Bone marrow (tissue), 2 donors: ENCODE measurements around the gene ISYNA1.
A peak's percentile ranks its signal among the peaks of the same experiment; 100 is the strongest.

ENCODE experiments used
- DNase-seq, 2 donors: peaks; one replicate each; lab custom pipeline; 2025; lab: John Stamatoyannopoulos, UW

The ISYNA1 gene

GRCh38 chr19:18431351-18432197 lies 6.4 kb downstream of the ISYNA1 start:
- no peak for DNase-seq

GRCh38 chr19:18430417-18431144 lies 7.4 kb downstream of the ISYNA1 start:
- no peak for DNase-seq

- no peak for DNase-seq
Measured at GRCh38 chr19:18429717-18430416, 8.1 kb downstream of the ISYNA1 start.

- DNase-seq, result peak; percentile 47 to 67
Measured at GRCh38 chr19:18428787-18429674, 8.9 kb downstream of the ISYNA1 start.

- DNase-seq, result no peak
Measured at GRCh38 chr19:18428173-18428786, 9.7 kb downstream of the ISYNA1 start.

GRCh38 chr19:18427743-18428113 lies 10.2 kb downstream of the ISYNA1 start:
- DNase-seq, result no peak

GRCh38 chr19:18427080-18427742 lies 10.7 kb downstream of the ISYNA1 start:
- no peak for DNase-seq

- DNase-seq, result no peak
Measured at GRCh38 chr19:18426416-18426767, 11.5 kb downstream of the ISYNA1 start.

- DNase-seq, result no peak
Measured at GRCh38 chr19:18425515-18426415, 12.2 kb downstream of the ISYNA1 start.

GRCh38 chr19:18424890-18425514 lies 12.9 kb downstream of the ISYNA1 start:
- no peak for DNase-seq

GRCh38 chr19:18424122-18424889 lies 13.6 kb downstream of the ISYNA1 start:
- DNase-seq, result no peak

- DNase-seq, result no peak
Measured at GRCh38 chr19:18423258-18424020, 14.5 kb downstream of the ISYNA1 start.

GRCh38 chr19:18422530-18423191 lies 15.3 kb downstream of the ISYNA1 start:
- DNase-seq, result no peak

- DNase-seq, result no peak
Measured at GRCh38 chr19:18421371-18421959, 16.5 kb downstream of the ISYNA1 start.

- DNase-seq, result no peak
Measured at GRCh38 chr19:18420930-18421329, 17.0 kb downstream of the ISYNA1 start.

GRCh38 chr19:18419699-18420460 lies 18.1 kb downstream of the ISYNA1 start:
- DNase-seq, result no peak
